Breast epithelium (tissue), 3 donors: ENCODE measurements around the gene SLC35F3.

Experiments
- CTCF ChIP-seq, 3 donors: fragments of 450-650 bp; IDR thresholded peaks; one replicate each; pipeline ENCODE4 v1.5.1; 2016 to 2017; ENCODE audit warnings: antibody characterized with exemption in 3 of 3, mild to moderate bottlenecking in 3 of 3, moderate library complexity in 3 of 3
- POLR2A ChIP-seq: fragments of 450-650 bp; IDR thresholded peaks from one replicate; pipeline ENCODE4 v1.6.1; 2016; ENCODE audit warnings: antibody characterized with exemption, mild to moderate bottlenecking, moderate library complexity
- POLR2AphosphoS5 ChIP-seq, 3 donors: sonication (generic); formaldehyde crosslinking; IDR thresholded peaks; one replicate each; pipeline ENCODE4 v1.6.1; 2017; ENCODE audit warnings: antibody characterized with exemption in 3 of 3

- TF ChIP-seq CTCF (IDR thresholded peaks at IDR 0.05) (no peak), POLR2A (no peak), POLR2AphosphoS5 (IDR thresholded peaks at IDR 0.05) (no peak)
These were observed 2.7 kb downstream of the SLC35F3 start for GRCh38 chr1:233907151-233907550.
